HG03439 (cell line): ENCODE measurements around the gene PPP2R5C.

Experiments used
- ATAC-seq: cut with Tn5 transposase; IDR thresholded peaks from one replicate; pipeline ENCODE4 v1.9.1; 2021; ENCODE audit warnings: mild to moderate bottlenecking, moderate library complexity; ENCODE audit not compliant: unreplicated experiment

The PPP2R5C gene

GRCh38 chr14:101859958-101860357, 98.4 kb downstream of the PPP2R5C start:
- ATAC-seq = no peak

- ATAC-seq = no peak
Observed at GRCh38 chr14:101861464-101861863, 100.0 kb downstream of the PPP2R5C start.

GRCh38 chr14:101862177-101862576, 100.7 kb downstream of the PPP2R5C start:
- no peak for ATAC-seq

- no peak for ATAC-seq
Observed at GRCh38 chr14:101862711-101863110, 101.2 kb downstream of the PPP2R5C start.

GRCh38 chr14:101865288-101865687, 103.8 kb downstream of the PPP2R5C start:
- no peak for ATAC-seq

- ATAC-seq = no peak
Observed at GRCh38 chr14:101867854-101868253, 106.3 kb downstream of the PPP2R5C start.

GRCh38 chr14:101869217-101869616, 107.7 kb downstream of the PPP2R5C start:
- ATAC-seq = no peak

- no peak for ATAC-seq
Observed at GRCh38 chr14:101870273-101870939, 108.9 kb downstream of the PPP2R5C start.

- no peak for ATAC-seq
Observed at GRCh38 chr14:101872346-101872745, 110.8 kb downstream of the PPP2R5C start.

GRCh38 chr14:101873076-101873825, 111.7 kb downstream of the PPP2R5C start:
- ATAC-seq = no peak

- no peak for ATAC-seq
Observed at GRCh38 chr14:101873991-101874390, 112.5 kb downstream of the PPP2R5C start.

GRCh38 chr14:101875041-101875726, 113.7 kb downstream of the PPP2R5C start:
- no peak for ATAC-seq

- ATAC-seq = peak; percentile 14
Observed at GRCh38 chr14:101875727-101876554, 114.4 kb downstream of the PPP2R5C start.

GRCh38 chr14:101876555-101876938, 115.0 kb downstream of the PPP2R5C start:
- peak; percentile 75 for ATAC-seq

- no peak for ATAC-seq
Observed at GRCh38 chr14:101877766-101878165, 116.3 kb downstream of the PPP2R5C start.

GRCh38 chr14:101878211-101878821, 116.8 kb downstream of the PPP2R5C start:
- ATAC-seq = no peak

GRCh38 chr14:101878822-101879528, 117.5 kb downstream of the PPP2R5C start:
- no peak for ATAC-seq

GRCh38 chr14:101879529-101880336, 118.2 kb downstream of the PPP2R5C start:
- ATAC-seq = no peak

- no peak for ATAC-seq
Observed at GRCh38 chr14:101881426-101881825, 119.9 kb downstream of the PPP2R5C start.
